Midbrain (tissue), 1 donor: ENCODE results near the gene MYO5B.

Experiments used
- DNase-seq: peaks from one replicate; lab custom pipeline; 2025; lab: John Stamatoyannopoulos, UW

Gene MYO5B

GRCh38 chr18:49967636-49968313, 227.2 kb downstream of the MYO5B start:
- no peak for DNase-seq

DNA sequence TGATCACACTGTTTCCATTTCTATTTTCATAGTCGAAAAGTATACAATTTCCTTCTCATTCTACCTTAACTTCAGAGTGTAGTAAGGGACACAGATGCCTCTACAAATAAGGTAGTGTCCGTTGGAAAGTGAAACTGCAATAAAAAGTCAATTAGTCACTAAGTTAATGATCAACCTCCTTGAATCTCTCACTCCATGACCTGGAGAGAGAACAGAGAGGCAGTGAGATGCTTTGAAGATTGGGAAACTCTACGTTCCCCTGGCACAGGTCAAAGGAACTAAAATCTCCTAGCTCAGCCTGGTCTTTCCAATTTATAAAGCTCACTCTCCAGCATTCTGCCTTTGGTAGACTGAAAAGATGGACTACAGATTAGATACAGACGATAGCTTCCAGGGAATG, 227.8 kb downstream of the MYO5B start:
- DNase-seq = no peak

GRCh38 chr18:49966090-49966489, 228.9 kb downstream of the MYO5B start:
- DNase-seq = no peak

GRCh38 chr18:49963217-49963616, 231.7 kb downstream of the MYO5B start:
- DNase-seq = no peak

GRCh38 chr18:49961271-49961670, 233.7 kb downstream of the MYO5B start:
- DNase-seq = no peak

GRCh38 chr18:49960376-49960775, 234.6 kb downstream of the MYO5B start:
- no peak for DNase-seq

DNA sequence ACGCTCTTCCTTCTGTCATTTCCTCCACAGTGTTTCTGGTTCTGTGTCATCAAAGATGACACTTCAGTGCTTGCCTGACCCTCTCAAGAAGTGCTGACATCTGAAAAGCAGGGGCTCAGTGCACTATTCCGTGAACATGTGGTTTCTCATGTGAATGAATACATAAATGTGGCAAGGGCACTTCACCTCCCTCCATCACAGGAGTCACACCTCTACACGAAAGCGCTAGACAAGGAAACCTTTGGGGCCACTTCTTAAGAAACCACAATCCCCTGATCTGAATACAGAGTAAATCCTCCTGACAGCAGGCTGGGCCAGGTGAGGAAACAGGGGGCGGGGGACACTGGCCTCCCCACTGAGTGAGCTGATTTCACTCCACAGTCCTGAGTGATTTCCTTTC, 235.8 kb downstream of the MYO5B start:
- no peak for DNase-seq

GRCh38 chr18:49955263-49955662, 239.7 kb downstream of the MYO5B start:
- no peak for DNase-seq

DNA sequence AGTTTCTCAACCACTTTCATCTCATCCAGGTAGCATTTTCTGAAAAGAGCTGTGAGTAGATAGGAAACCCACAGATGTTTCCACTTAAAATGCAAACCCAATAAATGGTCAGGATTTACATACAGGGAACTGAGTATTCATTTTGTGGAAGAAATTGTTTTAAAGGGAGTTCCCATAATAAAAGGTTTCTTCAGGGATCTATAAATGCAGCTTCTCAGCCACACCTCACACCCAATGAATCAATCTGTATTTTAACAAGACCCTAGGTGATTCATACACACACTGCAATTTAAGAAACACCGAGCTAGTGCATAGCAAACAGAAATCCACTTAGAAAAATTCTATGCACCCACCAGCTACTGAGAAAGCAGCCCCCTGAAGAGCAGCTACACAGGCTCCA, 241.6 kb downstream of the MYO5B start:
- no peak for DNase-seq

GRCh38 chr18:49949951-49950395, 245.0 kb downstream of the MYO5B start:
- no peak for DNase-seq

DNA sequence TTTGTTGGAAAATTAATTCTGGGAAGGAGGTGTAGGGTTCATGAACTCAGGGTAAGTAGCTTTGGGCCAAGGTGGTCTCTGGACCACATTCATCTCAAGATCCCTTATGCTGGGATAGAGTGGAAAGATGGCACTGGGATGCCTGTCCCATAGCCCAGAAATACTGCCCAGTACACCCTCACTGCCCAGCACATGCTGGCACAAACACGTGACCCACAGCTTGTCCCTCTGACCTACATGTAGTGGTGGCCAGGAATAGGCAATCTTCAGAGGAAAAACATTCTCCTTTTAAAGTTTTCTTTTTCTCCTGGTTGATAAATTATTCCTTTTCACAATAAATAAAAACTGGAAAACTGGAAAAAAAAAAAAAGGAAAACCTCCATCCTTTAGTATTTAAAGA, 246.0 kb downstream of the MYO5B start:
- no peak for DNase-seq

DNA sequence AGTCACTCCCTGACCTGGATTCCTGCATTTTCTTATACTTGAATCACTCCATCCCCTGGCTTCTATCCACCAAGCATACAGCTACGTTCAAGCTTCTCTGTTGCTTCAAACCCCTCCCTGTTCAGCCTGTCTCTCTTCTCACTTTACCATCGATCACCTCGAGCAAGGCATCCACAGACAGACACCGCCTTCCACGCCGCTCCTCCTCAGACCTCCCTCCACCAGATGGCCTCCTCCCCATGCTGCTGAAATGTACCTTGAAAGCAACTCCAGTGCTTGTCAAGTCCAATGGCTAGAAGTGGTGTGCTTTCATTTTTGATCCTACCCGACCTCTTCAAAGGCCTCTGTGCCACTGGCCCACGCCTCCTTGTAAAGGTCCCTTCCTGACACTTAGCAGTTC, 250.3 kb downstream of the MYO5B start:
- no peak for DNase-seq

DNA sequence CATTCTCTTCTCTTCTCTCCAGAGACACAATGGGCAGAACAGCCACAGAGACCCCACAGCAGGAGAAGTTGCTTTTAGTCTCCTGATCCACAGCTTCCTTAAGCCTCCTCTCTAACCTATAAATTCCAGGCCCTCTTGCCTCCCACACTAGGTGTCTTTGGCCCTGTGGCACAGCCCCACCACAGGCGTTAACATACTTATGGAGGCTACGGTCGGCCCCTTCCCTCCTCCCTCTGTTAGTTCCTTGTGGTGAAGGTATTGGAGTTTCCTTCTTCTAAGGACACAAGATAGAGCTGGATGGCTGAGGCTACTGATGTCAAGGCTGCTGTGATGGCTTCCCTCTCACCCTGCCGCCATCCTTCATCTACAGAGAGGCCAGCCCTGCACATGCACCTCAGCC, 258.1 kb downstream of the MYO5B start:
- DNase-seq = no peak

GRCh38 chr18:49935215-49935614, 259.7 kb downstream of the MYO5B start:
- no peak for DNase-seq

DNA sequence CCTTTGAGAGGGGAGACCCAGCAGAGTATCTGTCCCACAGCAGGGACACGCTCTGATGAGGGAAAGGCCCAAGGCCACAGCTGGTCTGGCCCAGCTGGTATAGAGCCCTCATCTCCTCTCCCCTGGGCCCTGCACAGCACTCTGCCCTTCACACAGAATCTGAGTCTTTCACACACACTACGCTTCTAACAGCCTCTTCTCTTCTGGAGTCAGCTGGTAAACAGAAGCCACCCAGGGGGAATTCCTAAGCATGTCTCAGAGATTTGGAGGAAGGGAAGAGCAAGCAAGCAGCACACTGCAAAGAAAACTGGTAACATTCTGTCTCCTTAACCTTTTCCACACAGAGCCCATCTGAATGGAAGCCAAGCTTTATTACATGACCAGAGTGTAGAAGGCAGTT, 260.5 kb downstream of the MYO5B start:
- no peak for DNase-seq

DNA sequence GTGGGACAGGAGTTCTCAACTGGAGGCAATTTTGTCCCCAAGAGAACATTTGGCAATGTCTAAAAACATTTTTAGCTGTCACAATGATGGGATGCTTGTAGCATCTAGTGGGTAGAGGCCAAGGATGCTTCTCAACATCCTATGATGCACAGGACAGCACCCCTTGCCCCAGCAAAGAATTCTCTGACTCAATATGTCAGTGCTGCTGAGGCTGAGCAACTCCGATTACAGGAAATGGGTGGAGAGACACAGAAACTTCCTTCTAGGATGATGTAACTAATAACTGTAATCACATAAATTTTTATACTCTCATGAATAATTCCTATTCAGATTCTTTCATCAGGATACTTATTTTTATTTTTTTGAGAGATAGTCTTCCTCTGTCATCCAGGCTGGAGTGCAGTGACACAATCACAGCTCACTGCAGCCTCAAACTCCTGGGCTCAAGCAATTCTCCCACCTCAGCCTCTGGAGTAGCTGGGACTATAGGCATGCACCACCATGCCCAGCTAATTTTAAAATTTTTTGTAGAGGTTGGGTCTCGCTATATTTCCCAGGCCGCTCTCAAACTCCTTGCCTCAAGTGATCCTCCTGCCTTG, 261.3 kb downstream of the MYO5B start:
- no peak for DNase-seq

DNA sequence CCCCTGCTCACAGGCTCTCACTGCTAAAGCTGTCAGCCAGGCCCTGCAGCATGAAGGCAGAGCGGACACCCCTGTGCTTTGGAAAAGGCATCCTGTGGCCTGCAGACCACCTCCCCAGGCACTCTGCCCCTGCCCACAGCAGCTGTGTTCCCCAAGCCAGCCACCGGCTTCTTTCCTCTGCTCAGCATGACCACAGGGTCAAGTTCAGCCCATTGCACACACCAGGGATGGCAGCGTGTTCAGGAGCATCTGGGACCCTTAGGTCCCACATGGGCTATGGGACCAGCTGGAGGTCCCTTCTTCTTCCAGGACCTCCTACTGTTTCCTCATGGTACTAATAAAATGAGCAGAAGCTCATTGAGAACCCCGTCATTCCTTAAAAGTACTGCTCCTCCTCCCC, 263.2 kb downstream of the MYO5B start:
- DNase-seq = no peak

DNA sequence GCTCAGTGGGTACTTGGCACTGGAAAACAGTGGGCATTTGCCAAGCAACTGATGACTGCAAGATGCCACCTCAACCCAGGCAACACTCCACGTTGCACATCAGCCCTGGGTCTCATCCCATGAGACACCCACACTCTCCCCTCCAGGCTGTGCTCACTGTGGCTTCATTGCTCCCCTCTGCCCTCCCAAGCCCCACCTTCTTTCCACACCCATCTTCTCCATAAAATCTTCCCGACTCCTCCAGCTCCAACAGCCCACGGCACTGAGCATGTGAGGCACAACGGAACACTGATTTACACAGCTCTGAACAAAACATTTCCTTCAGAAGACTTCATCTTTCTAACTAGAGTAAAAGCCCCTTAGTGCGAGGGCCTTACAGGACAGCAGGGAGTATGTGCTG, 263.8 kb downstream of the MYO5B start:
- DNase-seq = no peak

GRCh38 chr18:49926106-49926745, 268.7 kb downstream of the MYO5B start:
- DNase-seq = no peak

DNA sequence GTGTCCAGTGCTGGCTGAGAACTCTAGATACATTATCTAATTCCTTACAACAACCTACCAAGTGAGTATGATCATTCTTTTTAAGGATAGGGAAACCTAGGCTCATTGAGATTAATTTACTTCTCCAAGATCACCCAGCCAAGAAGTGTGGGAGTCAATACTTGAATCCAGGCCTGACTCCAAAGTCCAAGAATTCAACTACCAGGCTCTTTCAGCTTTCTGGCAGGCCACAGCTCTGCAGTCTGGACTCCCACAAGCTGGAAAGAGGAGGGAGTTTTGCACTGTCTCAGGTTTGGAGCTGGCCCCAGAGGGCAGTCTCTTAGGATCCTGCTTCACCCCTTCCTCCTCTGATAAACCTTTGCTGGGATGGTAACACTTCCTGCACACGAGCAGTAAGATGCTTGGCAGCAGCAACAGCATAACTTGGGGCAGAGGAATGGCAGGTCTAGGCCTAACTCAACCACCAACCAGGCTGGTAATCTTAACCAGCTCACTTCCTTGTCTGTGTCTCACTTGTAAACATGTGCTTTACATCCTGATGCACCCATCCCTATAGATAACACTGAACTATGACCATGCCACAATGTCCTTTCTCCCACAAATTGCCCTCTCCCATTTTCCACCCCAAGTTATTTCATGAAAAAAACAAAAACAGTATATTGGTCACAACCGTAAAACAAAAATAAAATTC, 270.5 kb downstream of the MYO5B start:
- DNase-seq = no peak

DNA sequence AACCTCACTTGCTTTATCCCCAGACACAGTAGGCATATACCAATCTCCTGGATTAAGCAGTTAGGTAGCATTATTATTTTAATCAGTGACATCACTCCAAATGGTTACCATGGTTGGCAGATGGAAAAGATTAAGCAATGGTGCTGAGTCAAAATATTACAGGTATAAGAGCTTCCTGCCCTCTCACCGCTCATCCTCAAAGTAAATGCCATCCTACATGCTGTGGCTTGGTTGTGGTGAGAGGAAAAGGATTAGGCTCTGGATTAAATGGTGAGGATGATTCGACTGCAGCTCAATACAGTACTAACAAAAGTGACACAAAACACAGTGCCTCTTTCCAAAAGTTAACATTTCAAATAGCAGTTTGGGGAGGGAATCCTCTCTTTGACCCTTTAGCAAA, 272.7 kb downstream of the MYO5B start:
- DNase-seq = no peak

GRCh38 chr18:49921318-49921985, 273.5 kb downstream of the MYO5B start:
- DNase-seq = no peak
